Subcutaneous adipose tissue (tissue), 4 donors: ENCODE results near the gene ATF7. TPM values are rescaled to one million over a fixed set of nuclear protein-coding genes. Genes with fewer than 3 reads are reported as not detected.

Experiments
- CTCF ChIP-seq: fragments of 450-650 bp; IDR thresholded peaks from one replicate; pipeline ENCODE4 v1.5.1; 2016; ENCODE audit warnings: low read depth, mild to moderate bottlenecking, control low read depth, antibody characterized with exemption, moderate library complexity
- small RNA-seq: library from RNA; depleted of rRNA; stranded (forward); fragments of <200 nt; gene quantifications from one replicate; pipeline ENCODE3, GENCODE V24; 2016
- total RNA-seq, 4 donors: library from RNA; depleted of rRNA; stranded (reverse); fragments of >200 nt; gene quantifications; one replicate each; pipeline ENCODE4 v1.1.0, GENCODE V29; 2016

Gene ATF7
- total RNA-seq, 4 donors from 2014 or later = 32.0 to 49.7 (median 43.7) TPM

- no peak for TF ChIP-seq CTCF
These were observed 163.2 kb downstream of the ATF7 start for GRCh38 chr12:53462935-53463334.

- TF ChIP-seq CTCF = no peak
These were observed 164.6 kb downstream of the ATF7 start for GRCh38 chr12:53461591-53461990.

- no peak for TF ChIP-seq CTCF
These were observed 165.1 kb downstream of the ATF7 start for GRCh38 chr12:53461059-53461458.

- no peak for TF ChIP-seq CTCF
These were observed 167.1 kb downstream of the ATF7 start for GRCh38 chr12:53459097-53459496.

Small RNAs within 50 kb of the gene (small RNA-seq; reads per million reads assigned to genes)
- gene AC023509.3 = not detected

Other genes starting within 250 kb of the ATF7 start
- 10 to 100 TPM; 53.0 to 81.8 (median 72.7) TPM for gene SP1, start 246.2 kb downstream of the ATF7 start, total RNA-seq
- gene AMHR2, start 202.5 kb downstream of the ATF7 start, total RNA-seq = under 1 TPM in 1 of 4 donors, not detected in 3; 0.22 TPM
- gene PRR13, start 184.6 kb downstream of the ATF7 start, total RNA-seq = 10 to 100 TPM; 57.7 to 83.1 (median 71.0) TPM
- gene PCBP2, start 174.3 kb downstream of the ATF7 start, total RNA-seq = 100 to 1,000 TPM; 622 to 768 (median 702) TPM
- 10 to 100 TPM in 3 of 4 donors, 1 to 10 TPM in 1; 5.1 to 30.7 (median 24.6) TPM for gene MAP3K12, start 126.9 kb downstream of the ATF7 start, total RNA-seq
- gene TARBP2, start 125.1 kb downstream of the ATF7 start, total RNA-seq = 10 to 100 TPM; 16.0 to 27.1 (median 22.7) TPM
- not detected for gene NPFF, start 118.9 kb downstream of the ATF7 start, total RNA-seq
- 100 to 1,000 TPM; 156 to 327 (median 249) TPM for gene ATP5MC2, start 49.7 kb upstream of the ATF7 start, total RNA-seq
- gene CALCOCO1, start 101.1 kb upstream of the ATF7 start, total RNA-seq = 100 to 1,000 TPM; 149 to 263 (median 237) TPM
- gene CISTR, start 125.6 kb upstream of the ATF7 start, total RNA-seq = not detected